ENCODE measurements around the gene ELL2.

- TF ChIP-seq POLR2A (IDR thresholded peaks at IDR 0.05; ENCODE audit: insufficient read depth in 1 of 2, low read depth in 2 of 2, low read length in 2 of 2) (no peak), SUZ12 (IDR thresholded peaks at IDR 0.05; ENCODE audit: low read depth, low read length) (no peak), ELF4 (CRISPR knock-in tag; IDR thresholded peaks at IDR 0.05; ENCODE audit: borderline replicate concordance) (no peak), ESRRA (CRISPR knock-in tag; IDR thresholded peaks at IDR 0.05; ENCODE audit: low read depth) (no peak), ZNF776 (CRISPR knock-in tag; IDR thresholded peaks at IDR 0.05) (no peak), CTCF (CRISPR knock-in tag; IDR thresholded peaks at IDR 0.05) (no peak), E2F5 (CRISPR knock-in tag; conservative IDR thresholded peaks at IDR 0.05) (no peak), ARNT2 (CRISPR knock-in tag; IDR thresholded peaks at IDR 0.05; ENCODE audit: low read depth) (no peak), TBP (CRISPR knock-in tag; IDR thresholded peaks at IDR 0.05) (no peak), EP300 (IDR thresholded peaks at IDR 0.05; ENCODE audit: low read depth in 2 of 2, low read length in 2 of 2) (no peak), EP300 (CRISPR knock-in tag; IDR thresholded peaks at IDR 0.05; ENCODE audit: borderline replicate concordance) (no peak), BHLHE40 (IDR thresholded peaks at IDR 0.05; ENCODE audit: low read length) (no peak)
Observed at GRCh38 chr5:95861864-95862561, 99.6 kb downstream of the ELL2 start.

Measured in HepG2 (cell line).